ENCODE measurements around the gene USF1. TPM values are rescaled to one million over a fixed set of nuclear protein-coding genes. Genes with fewer than 3 reads are reported as not detected.

The USF1 gene
- total RNA-seq, 1 experiment from 2014 or later: 59.2 TPM

- Mint-ChIP-seq H3K36me3 (ENCODE audit: insufficient read depth in 1 of 3, low read depth in 3 of 3) (no peaks in the 10 kb centered on the region), H3K9me3 (no peaks in the 10 kb centered on the region), H3K27ac (peak overlapping the region in 1 of 3 experiments; percentile 72; a peak in 1 of 7 replicates), H3K4me1 (peaks cover 13 to 19% of the 10 kb centered on the region in 2 experiments), H3K4me3 (peak overlapping the region in 1 of 2 experiments; percentile 42; a peak in 2 of 5 replicates), H3K27me3 (ENCODE audit: low read depth) (peaks cover 15% of the 10 kb centered on the region)
- H3K23ac ChIP-seq (ENCODE audit: insufficient read length, low read depth, low read length): no peak overlapping the region
- no peak overlapping the region for H4K8ac ChIP-seq (replicated peaks; ENCODE audit: insufficient read length, low read depth, low read length)
- no peak overlapping the region for H4K91ac ChIP-seq (ENCODE audit: insufficient read length, low read depth, low read length)
- no peak overlapping the region for H3K56ac ChIP-seq (ENCODE audit: insufficient read length, low read depth, low read length)
- H3K4me2 ChIP-seq (ENCODE audit: insufficient read depth, insufficient read length, low read length): no peak overlapping the region
- no peak overlapping the region for H2BK12ac ChIP-seq (ENCODE audit: insufficient read length, low read depth, low read length)
- no peak overlapping the region for H4K5ac ChIP-seq (ENCODE audit: insufficient read length, low read depth, low read length)
- H3K79me1 ChIP-seq (ENCODE audit: insufficient read depth, low read depth, low read length, poor library complexity, severe bottlenecking): no peaks in the 10 kb centered on the region
- WGBS (ENCODE audit: extremely low coverage, insufficient read length, low lambda C conversion rate): no CpG with 5 or more reads among the region's 10 CpGs
- no peaks in the 10 kb centered on the region for H3K27me3 ChIP-seq (ENCODE audit: insufficient read depth, low read length)
- H3K14ac ChIP-seq (ENCODE audit: insufficient read depth, low read length): no peak overlapping the region; the same call in 1 of the 2 replicates
- H2BK5ac ChIP-seq (ENCODE audit: insufficient read length, low read length): no peak overlapping the region
- no peak overlapping the region for H3T11ph ChIP-seq (ENCODE audit: low read length)
- H3K18ac ChIP-seq (ENCODE audit: insufficient read length, low read depth, low read length): no peak overlapping the region
- H3K79me2 ChIP-seq (ENCODE audit: insufficient read depth, low read length): no peaks in the 10 kb centered on the region
- no peak overlapping the region for H3K9ac ChIP-seq (ENCODE audit: extremely low read depth, insufficient read length, low read length)
- H2BK120ac ChIP-seq (ENCODE audit: low read depth, low read length, poor library complexity, severe bottlenecking): no peak overlapping the region
- no peaks in the 10 kb centered on the region; the same call in 1 of the 2 replicates for H3K4me1 ChIP-seq (ENCODE audit: insufficient read depth, low read length)
- no peaks in the 10 kb centered on the region for H3K9me3 ChIP-seq (ENCODE audit: control insufficient read depth, low read depth, low read length)
- H4K20me1 ChIP-seq (ENCODE audit: control insufficient read depth, insufficient read depth, insufficient read length): no peaks in the 10 kb centered on the region
- H3K23me2 ChIP-seq (ENCODE audit: insufficient read length, low read depth, low read length, poor library complexity, severe bottlenecking): no peaks in the 10 kb centered on the region
- TF ChIP-seq CTCF (conservative IDR thresholded peaks at IDR 0.05): no peak
- H3K27ac ChIP-seq (ENCODE audit: insufficient read length, low read depth, low read length): no peak overlapping the region
- no peak overlapping the region for H2BK15ac ChIP-seq (ENCODE audit: low read depth, low read length)
- peak; percentile 65 for DNase-seq
- H3K4ac ChIP-seq (ENCODE audit: low read depth, low read length): no peak overlapping the region
- no peak overlapping the region for H2AK5ac ChIP-seq (ENCODE audit: insufficient read length, low read length)
- H2AFZ ChIP-seq (ENCODE audit: low read length): no peak overlapping the region
- no peak overlapping the region for H2BK20ac ChIP-seq (ENCODE audit: low read depth, low read length, poor library complexity, severe bottlenecking)
Observed at GRCh38 chr1:161068306-161069234, 22.8 kb upstream of the USF1 start.
